Medulla oblongata (tissue), 1 donor: ENCODE data around the gene ZFP36L1.

ENCODE experiments used
- DNase-seq: peaks from one replicate; pipeline ENCODE4 v3.0.0-alpha.2; 2015; ENCODE audit errors: extremely low spot score

Gene ZFP36L1

GRCh38 chr14:68792979-68793733, at the start of gene ZFP36L1:
Gene ZFP36L1, minus strand, starts transcription at chr14:68793067. Its CDS starts 129 bp downstream, at chr14:68792938.
- DNase-seq: peak; percentile 95

- no peak for DNase-seq
These were observed 49.4 kb upstream of the ZFP36L1 start for GRCh38 chr14:68842298-68842697.

GRCh38 chr14:68841016-68841809, 48.3 kb upstream of the ZFP36L1 start:
- DNase-seq: no peak

- no peak for DNase-seq
These were observed 47.6 kb upstream of the ZFP36L1 start for GRCh38 chr14:68840454-68840853.

GRCh38 chr14:68836082-68836481, 43.2 kb upstream of the ZFP36L1 start:
- no peak for DNase-seq

GRCh38 chr14:68834816-68835215, 41.9 kb upstream of the ZFP36L1 start:
- DNase-seq: no peak

GRCh38 chr14:68828698-68829097, 35.8 kb upstream of the ZFP36L1 start:
- DNase-seq: no peak

GRCh38 chr14:68825729-68826128, 32.9 kb upstream of the ZFP36L1 start:
- DNase-seq: no peak

GRCh38 chr14:68824517-68825347, 31.9 kb upstream of the ZFP36L1 start:
- DNase-seq: peak; percentile 74

GRCh38 chr14:68824207-68824516, 31.3 kb upstream of the ZFP36L1 start:
- DNase-seq: no peak

GRCh38 chr14:68823434-68824206, 30.8 kb upstream of the ZFP36L1 start:
- no peak for DNase-seq

- no peak for DNase-seq
These were observed 30.1 kb upstream of the ZFP36L1 start for GRCh38 chr14:68822926-68823325.

GRCh38 chr14:68822132-68822651, 29.3 kb upstream of the ZFP36L1 start:
- no peak for DNase-seq

- DNase-seq: no peak
These were observed 28.3 kb upstream of the ZFP36L1 start for GRCh38 chr14:68820999-68821683.

- DNase-seq: no peak
These were observed 27.7 kb upstream of the ZFP36L1 start for GRCh38 chr14:68820536-68820935.

GRCh38 chr14:68820119-68820518, 27.3 kb upstream of the ZFP36L1 start:
- no peak for DNase-seq

- DNase-seq: no peak
These were observed 26.4 kb upstream of the ZFP36L1 start for GRCh38 chr14:68819260-68819691.

GRCh38 chr14:68817506-68818212, 24.8 kb upstream of the ZFP36L1 start:
- no peak for DNase-seq

GRCh38 chr14:68816943-68817430, 24.1 kb upstream of the ZFP36L1 start:
- no peak for DNase-seq
